ENCODE measurements around the gene UVRAG.
"Not testable (repeated sequence)": the region's sequence is repeated elsewhere in the genome, so short reads cannot be mapped to it uniquely, and the experiment has no call there.

The UVRAG gene

DNA sequence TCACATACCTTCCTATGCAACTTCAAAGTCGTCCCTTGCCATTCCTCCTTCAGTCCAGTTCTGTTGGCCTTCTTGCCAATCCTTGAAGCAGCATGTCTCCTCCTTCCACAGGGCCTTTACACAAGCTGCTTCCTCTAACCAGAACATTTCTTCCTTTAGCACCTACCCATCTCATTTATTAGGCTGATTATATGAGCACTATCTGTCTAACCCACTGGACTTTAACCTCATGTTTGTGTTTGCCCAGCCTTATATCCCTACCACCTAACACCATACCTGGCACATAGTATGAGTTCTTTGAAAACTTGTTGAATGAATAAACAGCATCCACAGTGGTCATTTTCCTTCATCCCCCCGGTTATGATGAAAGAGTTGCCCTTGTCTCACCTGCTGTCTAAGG is 236.9 kb downstream of the UVRAG start:
- Histone ChIP-seq H3K27ac (replicated peaks) (no peak overlapping the region), H3K27me3 (ENCODE audit: insufficient read depth, poor library complexity, severe bottlenecking) (no peaks in the 10 kb centered on the region), H3K4me3 (replicated peaks; ENCODE audit: insufficient read depth, low read length) (no peak overlapping the region)
- DNase-seq (ENCODE audit: low read depth in 1 of 2, low spot score in 1 of 2), result no peak
- TF ChIP-seq POLR2AphosphoS5 (IDR thresholded peaks at IDR 0.05; ENCODE audit: low read depth), result no peak
- TF ChIP-seq, protein P1, sequence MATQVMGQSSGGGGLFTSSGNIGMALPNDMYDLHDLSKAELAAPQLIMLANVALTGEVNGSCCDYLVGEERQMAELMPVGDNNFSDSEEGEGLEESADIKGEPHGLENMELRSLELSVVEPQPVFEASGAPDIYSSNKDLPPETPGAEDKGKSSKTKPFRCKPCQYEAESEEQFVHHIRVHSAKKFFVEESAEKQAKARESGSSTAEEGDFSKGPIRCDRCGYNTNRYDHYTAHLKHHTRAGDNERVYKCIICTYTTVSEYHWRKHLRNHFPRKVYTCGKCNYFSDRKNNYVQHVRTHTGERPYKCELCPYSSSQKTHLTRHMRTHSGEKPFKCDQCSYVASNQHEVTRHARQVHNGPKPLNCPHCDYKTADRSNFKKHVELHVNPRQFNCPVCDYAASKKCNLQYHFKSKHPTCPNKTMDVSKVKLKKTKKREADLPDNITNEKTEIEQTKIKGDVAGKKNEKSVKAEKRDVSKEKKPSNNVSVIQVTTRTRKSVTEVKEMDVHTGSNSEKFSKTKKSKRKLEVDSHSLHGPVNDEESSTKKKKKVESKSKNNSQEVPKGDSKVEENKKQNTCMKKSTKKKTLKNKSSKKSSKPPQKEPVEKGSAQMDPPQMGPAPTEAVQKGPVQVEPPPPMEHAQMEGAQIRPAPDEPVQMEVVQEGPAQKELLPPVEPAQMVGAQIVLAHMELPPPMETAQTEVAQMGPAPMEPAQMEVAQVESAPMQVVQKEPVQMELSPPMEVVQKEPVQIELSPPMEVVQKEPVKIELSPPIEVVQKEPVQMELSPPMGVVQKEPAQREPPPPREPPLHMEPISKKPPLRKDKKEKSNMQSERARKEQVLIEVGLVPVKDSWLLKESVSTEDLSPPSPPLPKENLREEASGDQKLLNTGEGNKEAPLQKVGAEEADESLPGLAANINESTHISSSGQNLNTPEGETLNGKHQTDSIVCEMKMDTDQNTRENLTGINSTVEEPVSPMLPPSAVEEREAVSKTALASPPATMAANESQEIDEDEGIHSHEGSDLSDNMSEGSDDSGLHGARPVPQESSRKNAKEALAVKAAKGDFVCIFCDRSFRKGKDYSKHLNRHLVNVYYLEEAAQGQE (IDR thresholded peaks at IDR 0.05; ENCODE audit: insufficient replicate concordance, low read depth), result no peak

DNA sequence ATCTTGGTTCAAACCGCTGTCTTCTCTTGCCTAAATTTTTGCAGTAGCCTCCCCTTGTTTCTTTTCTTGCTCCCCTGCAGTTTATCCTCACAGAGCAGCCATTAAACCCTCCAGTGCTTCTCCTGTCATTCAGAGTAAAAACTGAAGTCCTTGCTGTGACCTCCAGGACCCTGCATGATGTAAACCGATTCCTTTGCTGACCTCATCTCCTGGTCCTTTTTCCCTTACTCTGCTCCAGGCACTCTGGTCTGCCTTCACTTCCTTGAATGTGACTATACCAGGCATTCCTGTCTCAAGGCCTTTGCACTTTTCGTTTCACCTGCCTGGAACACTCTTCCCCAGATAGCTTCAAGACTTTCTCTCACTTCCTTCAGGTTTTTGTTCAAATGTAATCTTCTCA is 239.3 kb downstream of the UVRAG start:
- no peak overlapping the region for H3K27ac ChIP-seq (replicated peaks)
- no peaks in the 10 kb centered on the region for H3K27me3 ChIP-seq (ENCODE audit: insufficient read depth, poor library complexity, severe bottlenecking)
- no peak for DNase-seq (ENCODE audit: low read depth in 1 of 2, low spot score in 1 of 2)
- TF ChIP-seq POLR2AphosphoS5 (IDR thresholded peaks at IDR 0.05; ENCODE audit: low read depth) (no peak), GABPA (IDR thresholded peaks at IDR 0.05; ENCODE audit: low read depth) (no peak), SPI1 (IDR thresholded peaks at IDR 0.05; ENCODE audit: borderline replicate concordance, low read depth) (no peak)
- TF ChIP-seq, protein P2, sequence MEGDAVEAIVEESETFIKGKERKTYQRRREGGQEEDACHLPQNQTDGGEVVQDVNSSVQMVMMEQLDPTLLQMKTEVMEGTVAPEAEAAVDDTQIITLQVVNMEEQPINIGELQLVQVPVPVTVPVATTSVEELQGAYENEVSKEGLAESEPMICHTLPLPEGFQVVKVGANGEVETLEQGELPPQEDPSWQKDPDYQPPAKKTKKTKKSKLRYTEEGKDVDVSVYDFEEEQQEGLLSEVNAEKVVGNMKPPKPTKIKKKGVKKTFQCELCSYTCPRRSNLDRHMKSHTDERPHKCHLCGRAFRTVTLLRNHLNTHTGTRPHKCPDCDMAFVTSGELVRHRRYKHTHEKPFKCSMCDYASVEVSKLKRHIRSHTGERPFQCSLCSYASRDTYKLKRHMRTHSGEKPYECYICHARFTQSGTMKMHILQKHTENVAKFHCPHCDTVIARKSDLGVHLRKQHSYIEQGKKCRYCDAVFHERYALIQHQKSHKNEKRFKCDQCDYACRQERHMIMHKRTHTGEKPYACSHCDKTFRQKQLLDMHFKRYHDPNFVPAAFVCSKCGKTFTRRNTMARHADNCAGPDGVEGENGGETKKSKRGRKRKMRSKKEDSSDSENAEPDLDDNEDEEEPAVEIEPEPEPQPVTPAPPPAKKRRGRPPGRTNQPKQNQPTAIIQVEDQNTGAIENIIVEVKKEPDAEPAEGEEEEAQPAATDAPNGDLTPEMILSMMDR (IDR thresholded peaks at IDR 0.05; ENCODE audit: insufficient read depth, low read length), result no peak
- TF ChIP-seq, protein P1 (IDR thresholded peaks at IDR 0.05; ENCODE audit: insufficient replicate concordance, low read depth), result no peak
- H3K4me3 ChIP-seq (replicated peaks; ENCODE audit: insufficient read depth, low read length), result no peak overlapping the region

DNA sequence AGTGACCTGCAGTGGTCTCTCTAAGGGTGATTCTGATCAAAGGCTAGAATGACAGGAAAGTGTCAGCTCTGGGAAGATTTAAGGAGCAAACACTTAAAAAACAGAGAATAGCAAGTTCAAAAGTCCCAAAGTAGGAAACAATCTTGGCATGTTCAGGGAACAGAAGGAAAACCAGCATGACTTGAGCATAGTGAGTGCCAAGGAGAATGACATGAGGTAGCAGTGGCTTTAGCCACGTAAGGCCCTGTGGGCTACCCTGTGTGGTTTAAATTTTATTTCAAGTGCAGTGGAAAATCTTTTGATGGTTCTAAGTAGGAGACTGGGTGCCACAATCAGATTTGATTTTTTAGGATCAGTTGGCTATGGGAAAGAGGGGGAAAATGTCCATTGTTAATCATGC is 241.9 kb downstream of the UVRAG start:
- Histone ChIP-seq H3K27me3 (ENCODE audit: insufficient read depth, poor library complexity, severe bottlenecking) (no peaks in the 10 kb centered on the region), H3K27ac (replicated peaks) (no peak overlapping the region), H3K4me3 (replicated peaks; ENCODE audit: insufficient read depth, low read length) (no peak overlapping the region)
- TF ChIP-seq SPI1 (IDR thresholded peaks at IDR 0.05; ENCODE audit: borderline replicate concordance, low read depth), result no peak
- TF ChIP-seq POLR2AphosphoS5 (IDR thresholded peaks at IDR 0.05; ENCODE audit: low read depth), result no peak
- TF ChIP-seq, protein P1 (IDR thresholded peaks at IDR 0.05; ENCODE audit: insufficient replicate concordance, low read depth), result no peak
- TF ChIP-seq, protein P2 (IDR thresholded peaks at IDR 0.05; ENCODE audit: insufficient read depth, low read length), result no peak
- TF ChIP-seq GABPA (IDR thresholded peaks at IDR 0.05; ENCODE audit: low read depth), result no peak
- DNase-seq (ENCODE audit: low read depth in 1 of 2, low spot score in 1 of 2), result no peak

DNA sequence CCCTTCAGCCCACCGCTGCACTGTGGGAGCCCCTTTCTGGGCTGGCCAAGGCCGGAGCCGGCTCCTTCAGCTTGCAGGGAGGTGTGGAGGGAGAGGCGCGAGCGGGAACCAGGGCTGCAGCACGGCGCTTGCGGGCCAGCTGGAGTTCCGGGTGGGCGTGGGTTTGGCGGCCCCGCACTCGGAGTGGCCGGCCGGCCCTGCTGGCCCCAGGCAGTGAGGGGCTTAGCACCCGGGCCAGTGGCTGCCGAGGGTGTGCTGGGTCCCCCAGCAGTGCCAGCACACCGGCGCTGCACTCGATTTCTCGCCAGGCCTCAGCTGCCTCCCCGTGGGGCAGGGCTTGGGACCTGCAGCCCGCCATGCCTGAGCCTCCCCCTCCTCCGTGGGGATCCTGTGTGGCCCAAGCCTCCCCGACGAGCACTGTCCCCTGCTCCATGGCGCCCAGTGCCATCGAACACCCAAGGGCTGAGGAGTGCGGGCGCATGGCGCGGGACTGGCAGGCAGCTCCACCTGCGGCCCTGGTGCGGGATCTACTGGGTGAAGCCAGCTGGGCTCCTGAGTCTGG is 245.5 kb downstream of the UVRAG start:
- H3K27ac ChIP-seq (replicated peaks); DNase-seq (ENCODE audit: low read depth in 1 of 2, low spot score in 1 of 2); H3K27me3 ChIP-seq (ENCODE audit: insufficient read depth, poor library complexity, severe bottlenecking); H3K4me3 ChIP-seq (replicated peaks; ENCODE audit: insufficient read depth, low read length): not testable (repeated sequence)

All from HL-60 (cell line).